Measurements from ENCODE around the gene TNPO1. TPM values are rescaled to one million over a fixed set of nuclear protein-coding genes. Genes with fewer than 3 reads are reported as not detected.

The TNPO1 gene
- total and polyA plus RNA-seq, 10 of the 15 experiments (the other 5 are each of a cell fraction or from before 2014, with no cell fraction given), result 18.1 to 123 (median 79.2) TPM

DNA sequence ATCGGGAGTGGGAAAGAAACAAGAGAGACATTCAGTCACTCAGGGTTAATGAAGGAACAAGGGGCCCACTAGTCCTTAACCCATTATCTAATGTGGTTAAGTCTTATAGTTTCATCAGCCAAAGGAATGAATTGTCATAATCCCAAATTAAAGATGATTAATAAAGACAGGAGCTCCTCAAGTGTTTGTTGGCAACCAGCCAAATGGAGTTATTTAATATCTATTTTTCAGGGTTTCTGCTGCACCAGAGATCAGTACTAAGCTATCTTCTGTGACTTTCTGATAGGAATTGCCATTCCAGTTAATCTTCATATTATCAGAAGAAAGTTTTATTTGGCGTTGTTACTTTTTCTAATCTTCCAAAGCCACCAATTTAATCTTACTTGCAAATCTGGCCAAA is 105.4 kb downstream of the TNPO1 start:
- POLR2A ChIA-PET, result no interaction called here
- Histone ChIP-seq H3K4me1 (ENCODE audit: control insufficient read depth, insufficient read depth, low read length) (no peaks in the 10 kb centered on the region), H3K27ac (ENCODE audit: control insufficient read depth, insufficient read depth) (no peak overlapping the region), H3K4me2 (ENCODE audit: control insufficient read depth, insufficient read depth) (no peak overlapping the region), H3K27me3 (replicated peaks in 1 of 2; ENCODE audit: control insufficient read depth in 2 of 2, insufficient read depth in 2 of 2, low read length in 1 of 2) (no peaks in the 10 kb centered on the region), H2AFZ (ENCODE audit: control insufficient read depth, low read depth, low read length) (no peak overlapping the region), H3K9me3 (replicated peaks; ENCODE audit: control insufficient read depth, insufficient read depth, low read length) (no peaks in the 10 kb centered on the region), H3K79me2 (ENCODE audit: control insufficient read depth, insufficient read depth, low read length) (no peaks in the 10 kb centered on the region), H3K36me3 (ENCODE audit: control insufficient read depth in 2 of 2, insufficient read depth in 2 of 2, low read length in 1 of 2) (no peaks in the 10 kb centered on the region), H3K4me3 (no peak overlapping the region), H3K9ac (ENCODE audit: control insufficient read depth, insufficient read depth, low read length) (no peak overlapping the region), H4K20me1 (ENCODE audit: control insufficient read depth, insufficient read depth) (no peaks in the 10 kb centered on the region; the same call in 1 of the 2 replicates)
- FAIRE-seq (no peak), ATAC-seq (no peak), DNase-seq (ENCODE audit: low read depth, low spot score) (no peak)
- CTCF ChIA-PET, result interaction anchor here (0.6 kb wide), 1 partner anchor 166 kb away, joined by 3 read pairs; no protein-coding TSS in a partner anchor
- SMC1A ChIA-PET (ENCODE audit: uncharacterized antibody, unreplicated experiment), result no interaction called here
- WGBS (ENCODE audit: insufficient coverage, insufficient replicate concordance, low lambda C conversion rate, missing lambda C conversion rate), result 96% methylated on average over 2 of the region's 2 CpGs
- no TSS peak for BruUV-seq (replicated peaks)
- intact Hi-C loops (cut with micrococcal nuclease; ENCODE audit: unreplicated experiment), result no loop called here
- RAD21 ChIA-PET (ENCODE audit: unreplicated experiment), result no interaction called here
- in situ Hi-C loops (cut with MboI), result no loop called here
- no peak for TF ChIP-seq NFYA (IDR thresholded peaks at IDR 0.05; ENCODE audit: borderline replicate concordance, low read depth, low read length)
- no peak for TF ChIP-seq IKZF2 (IDR thresholded peaks at IDR 0.05)
- no peak for TF ChIP-seq POLR2AphosphoS2 (IDR thresholded peaks at IDR 0.05; ENCODE audit: low read depth, low read length)
- TF ChIP-seq STAT3 (IDR thresholded peaks at IDR 0.05; ENCODE audit: low read depth, low read length), result no peak
- no peak for TF ChIP-seq NR2C2 (IDR thresholded peaks at IDR 0.05; ENCODE audit: borderline replicate concordance, control insufficient read depth, insufficient read length, low read depth)
- TF ChIP-seq HDAC6 (IDR thresholded peaks at IDR 0.05; ENCODE audit: unreplicated experiment), result no peak
- TF ChIP-seq MYC (IDR thresholded peaks at IDR 0.05; ENCODE audit: insufficient read depth, insufficient read length, insufficient replicate concordance, low read length, severe bottlenecking), result no peak
- no peak for TF ChIP-seq BHLHE40 (IDR thresholded peaks at IDR 0.05; ENCODE audit: borderline replicate concordance in 1 of 2, low read depth in 2 of 2, low read length in 1 of 2)
- TF ChIP-seq, protein P1, sequence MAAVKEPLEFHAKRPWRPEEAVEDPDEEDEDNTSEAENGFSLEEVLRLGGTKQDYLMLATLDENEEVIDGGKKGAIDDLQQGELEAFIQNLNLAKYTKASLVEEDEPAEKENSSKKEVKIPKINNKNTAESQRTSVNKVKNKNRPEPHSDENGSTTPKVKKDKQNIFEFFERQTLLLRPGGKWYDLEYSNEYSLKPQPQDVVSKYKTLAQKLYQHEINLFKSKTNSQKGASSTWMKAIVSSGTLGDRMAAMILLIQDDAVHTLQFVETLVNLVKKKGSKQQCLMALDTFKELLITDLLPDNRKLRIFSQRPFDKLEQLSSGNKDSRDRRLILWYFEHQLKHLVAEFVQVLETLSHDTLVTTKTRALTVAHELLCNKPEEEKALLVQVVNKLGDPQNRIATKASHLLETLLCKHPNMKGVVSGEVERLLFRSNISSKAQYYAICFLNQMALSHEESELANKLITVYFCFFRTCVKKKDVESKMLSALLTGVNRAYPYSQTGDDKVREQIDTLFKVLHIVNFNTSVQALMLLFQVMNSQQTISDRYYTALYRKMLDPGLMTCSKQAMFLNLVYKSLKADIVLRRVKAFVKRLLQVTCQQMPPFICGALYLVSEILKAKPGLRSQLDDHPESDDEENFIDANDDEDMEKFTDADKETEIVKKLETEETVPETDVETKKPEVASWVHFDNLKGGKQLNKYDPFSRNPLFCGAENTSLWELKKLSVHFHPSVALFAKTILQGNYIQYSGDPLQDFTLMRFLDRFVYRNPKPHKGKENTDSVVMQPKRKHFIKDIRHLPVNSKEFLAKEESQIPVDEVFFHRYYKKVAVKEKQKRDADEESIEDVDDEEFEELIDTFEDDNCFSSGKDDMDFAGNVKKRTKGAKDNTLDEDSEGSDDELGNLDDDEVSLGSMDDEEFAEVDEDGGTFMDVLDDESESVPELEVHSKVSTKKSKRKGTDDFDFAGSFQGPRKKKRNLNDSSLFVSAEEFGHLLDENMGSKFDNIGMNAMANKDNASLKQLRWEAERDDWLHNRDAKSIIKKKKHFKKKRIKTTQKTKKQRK (IDR thresholded peaks at IDR 0.05; ENCODE audit: low read depth, low read length), result no peak
- TF ChIP-seq TAF1 (IDR thresholded peaks at IDR 0.05; ENCODE audit: borderline replicate concordance, low read depth, low read length), result no peak
- TF ChIP-seq, protein P2, sequence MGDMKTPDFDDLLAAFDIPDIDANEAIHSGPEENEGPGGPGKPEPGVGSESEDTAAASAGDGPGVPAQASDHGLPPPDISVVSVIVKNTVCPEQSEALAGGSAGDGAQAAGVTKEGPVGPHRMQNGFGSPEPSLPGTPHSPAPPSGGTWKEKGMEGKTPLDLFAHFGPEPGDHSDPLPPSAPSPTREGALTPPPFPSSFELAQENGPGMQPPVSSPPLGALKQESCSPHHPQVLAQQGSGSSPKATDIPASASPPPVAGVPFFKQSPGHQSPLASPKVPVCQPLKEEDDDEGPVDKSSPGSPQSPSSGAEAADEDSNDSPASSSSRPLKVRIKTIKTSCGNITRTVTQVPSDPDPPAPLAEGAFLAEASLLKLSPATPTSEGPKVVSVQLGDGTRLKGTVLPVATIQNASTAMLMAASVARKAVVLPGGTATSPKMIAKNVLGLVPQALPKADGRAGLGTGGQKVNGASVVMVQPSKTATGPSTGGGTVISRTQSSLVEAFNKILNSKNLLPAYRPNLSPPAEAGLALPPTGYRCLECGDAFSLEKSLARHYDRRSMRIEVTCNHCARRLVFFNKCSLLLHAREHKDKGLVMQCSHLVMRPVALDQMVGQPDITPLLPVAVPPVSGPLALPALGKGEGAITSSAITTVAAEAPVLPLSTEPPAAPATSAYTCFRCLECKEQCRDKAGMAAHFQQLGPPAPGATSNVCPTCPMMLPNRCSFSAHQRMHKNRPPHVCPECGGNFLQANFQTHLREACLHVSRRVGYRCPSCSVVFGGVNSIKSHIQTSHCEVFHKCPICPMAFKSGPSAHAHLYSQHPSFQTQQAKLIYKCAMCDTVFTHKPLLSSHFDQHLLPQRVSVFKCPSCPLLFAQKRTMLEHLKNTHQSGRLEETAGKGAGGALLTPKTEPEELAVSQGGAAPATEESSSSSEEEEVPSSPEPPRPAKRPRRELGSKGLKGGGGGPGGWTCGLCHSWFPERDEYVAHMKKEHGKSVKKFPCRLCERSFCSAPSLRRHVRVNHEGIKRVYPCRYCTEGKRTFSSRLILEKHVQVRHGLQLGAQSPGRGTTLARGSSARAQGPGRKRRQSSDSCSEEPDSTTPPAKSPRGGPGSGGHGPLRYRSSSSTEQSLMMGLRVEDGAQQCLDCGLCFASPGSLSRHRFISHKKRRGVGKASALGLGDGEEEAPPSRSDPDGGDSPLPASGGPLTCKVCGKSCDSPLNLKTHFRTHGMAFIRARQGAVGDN (IDR thresholded peaks at IDR 0.05), result no peak
- TF ChIP-seq, protein P3, sequence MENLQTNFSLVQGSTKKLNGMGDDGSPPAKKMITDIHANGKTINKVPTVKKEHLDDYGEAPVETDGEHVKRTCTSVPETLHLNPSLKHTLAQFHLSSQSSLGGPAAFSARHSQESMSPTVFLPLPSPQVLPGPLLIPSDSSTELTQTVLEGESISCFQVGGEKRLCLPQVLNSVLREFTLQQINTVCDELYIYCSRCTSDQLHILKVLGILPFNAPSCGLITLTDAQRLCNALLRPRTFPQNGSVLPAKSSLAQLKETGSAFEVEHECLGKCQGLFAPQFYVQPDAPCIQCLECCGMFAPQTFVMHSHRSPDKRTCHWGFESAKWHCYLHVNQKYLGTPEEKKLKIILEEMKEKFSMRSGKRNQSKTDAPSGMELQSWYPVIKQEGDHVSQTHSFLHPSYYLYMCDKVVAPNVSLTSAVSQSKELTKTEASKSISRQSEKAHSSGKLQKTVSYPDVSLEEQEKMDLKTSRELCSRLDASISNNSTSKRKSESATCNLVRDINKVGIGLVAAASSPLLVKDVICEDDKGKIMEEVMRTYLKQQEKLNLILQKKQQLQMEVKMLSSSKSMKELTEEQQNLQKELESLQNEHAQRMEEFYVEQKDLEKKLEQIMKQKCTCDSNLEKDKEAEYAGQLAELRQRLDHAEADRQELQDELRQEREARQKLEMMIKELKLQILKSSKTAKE (IDR thresholded peaks at IDR 0.05; ENCODE audit: low read depth, poor library complexity, severe bottlenecking), result no peak
- no peak for TF ChIP-seq MTA3 (IDR thresholded peaks at IDR 0.05; ENCODE audit: borderline replicate concordance, low read length)
- no peak for TF ChIP-seq SREBF1 (IDR thresholded peaks at IDR 0.05; ENCODE audit: low read length)

All from GM12878 (cell line).